Loucy (cell line): ENCODE measurements around the gene SYNE1.

ENCODE experiments used
- EZH2phosphoT487 ChIP-seq: fragments of 200-600 bp; IDR thresholded peaks from 2 replicates; pipeline ENCODE4 v1.6.1; 2018; ENCODE audit warnings: antibody characterized with exemption, mild to moderate bottlenecking, moderate library complexity, borderline replicate concordance
- TF ChIP-seq, protein P1 (sequence below): fragments of 200-600 bp; sonication (generic); conservative IDR thresholded peaks from 2 replicates; pipeline ENCODE4 v1.5.1; 2014; ENCODE audit warnings: mild to moderate bottlenecking, antibody characterized with exemption, low read length

GRCh38 chr6:152573762-152574161, 63.4 kb downstream of the SYNE1 start:
- TF ChIP-seq, protein P1, sequence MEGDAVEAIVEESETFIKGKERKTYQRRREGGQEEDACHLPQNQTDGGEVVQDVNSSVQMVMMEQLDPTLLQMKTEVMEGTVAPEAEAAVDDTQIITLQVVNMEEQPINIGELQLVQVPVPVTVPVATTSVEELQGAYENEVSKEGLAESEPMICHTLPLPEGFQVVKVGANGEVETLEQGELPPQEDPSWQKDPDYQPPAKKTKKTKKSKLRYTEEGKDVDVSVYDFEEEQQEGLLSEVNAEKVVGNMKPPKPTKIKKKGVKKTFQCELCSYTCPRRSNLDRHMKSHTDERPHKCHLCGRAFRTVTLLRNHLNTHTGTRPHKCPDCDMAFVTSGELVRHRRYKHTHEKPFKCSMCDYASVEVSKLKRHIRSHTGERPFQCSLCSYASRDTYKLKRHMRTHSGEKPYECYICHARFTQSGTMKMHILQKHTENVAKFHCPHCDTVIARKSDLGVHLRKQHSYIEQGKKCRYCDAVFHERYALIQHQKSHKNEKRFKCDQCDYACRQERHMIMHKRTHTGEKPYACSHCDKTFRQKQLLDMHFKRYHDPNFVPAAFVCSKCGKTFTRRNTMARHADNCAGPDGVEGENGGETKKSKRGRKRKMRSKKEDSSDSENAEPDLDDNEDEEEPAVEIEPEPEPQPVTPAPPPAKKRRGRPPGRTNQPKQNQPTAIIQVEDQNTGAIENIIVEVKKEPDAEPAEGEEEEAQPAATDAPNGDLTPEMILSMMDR, result no peak
- TF ChIP-seq EZH2phosphoT487, result no peak
